ENCODE data around the gene RIMKLB.
"Not testable (repeated sequence)": the region's sequence is repeated elsewhere in the genome, so short reads cannot be mapped to it uniquely, and the experiment has no call there.

The RIMKLB gene

DNA sequence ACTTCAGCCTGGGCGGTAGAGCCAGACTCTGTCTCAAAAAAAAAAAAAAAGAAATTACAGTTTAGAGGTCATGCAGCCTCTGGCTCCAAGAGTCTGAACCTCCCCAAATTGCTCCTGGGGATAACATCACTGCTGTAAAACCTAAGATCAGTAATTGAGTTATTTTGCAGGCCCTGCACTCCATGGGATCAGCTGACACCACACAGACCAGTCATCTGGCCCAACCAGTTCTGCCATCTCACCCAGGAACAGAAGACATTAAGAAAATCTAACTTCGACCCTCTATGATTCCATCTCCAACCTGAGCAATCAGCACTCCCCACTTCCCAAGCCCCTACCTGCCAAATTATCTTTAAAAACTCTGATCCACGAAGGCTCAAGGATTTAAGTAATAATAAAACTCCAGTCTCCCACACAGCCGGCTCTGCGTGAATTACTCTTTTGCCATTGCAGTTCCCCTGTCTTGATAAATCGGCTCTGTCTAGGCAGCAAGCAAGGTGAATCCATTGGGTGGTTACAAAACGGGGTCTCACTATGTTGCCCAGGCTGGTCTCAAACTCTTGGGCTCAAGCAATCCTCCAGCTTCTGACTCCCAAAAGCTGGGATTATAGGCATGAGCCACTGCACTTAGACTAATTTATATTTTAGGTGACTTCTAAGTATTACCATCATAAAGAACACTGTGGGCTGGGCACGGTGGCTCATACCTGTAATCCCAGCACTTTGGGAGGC lies 123.1 kb downstream of the RIMKLB start:
- not testable (repeated sequence) for DNase-seq

DNA sequence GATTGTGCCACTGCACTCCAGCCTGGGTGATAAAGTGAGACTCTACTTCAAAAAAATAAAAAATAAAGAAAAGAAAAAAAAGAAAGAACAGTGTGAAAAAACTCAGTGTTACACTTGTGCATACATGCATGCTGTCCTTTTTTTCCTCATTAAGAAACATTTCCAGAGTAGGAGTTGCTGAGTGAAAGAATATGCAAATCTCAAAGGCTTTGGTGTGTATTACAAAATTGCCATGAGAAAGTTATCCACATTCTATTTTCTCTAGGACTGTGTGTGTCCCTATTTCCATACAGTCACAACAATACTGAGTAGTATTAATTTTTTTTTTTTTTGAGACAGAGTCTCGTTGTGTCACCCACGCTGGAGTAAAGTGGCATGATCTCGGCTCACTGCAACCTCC lies 123.8 kb downstream of the RIMKLB start:
- DNase-seq = no peak

DNA sequence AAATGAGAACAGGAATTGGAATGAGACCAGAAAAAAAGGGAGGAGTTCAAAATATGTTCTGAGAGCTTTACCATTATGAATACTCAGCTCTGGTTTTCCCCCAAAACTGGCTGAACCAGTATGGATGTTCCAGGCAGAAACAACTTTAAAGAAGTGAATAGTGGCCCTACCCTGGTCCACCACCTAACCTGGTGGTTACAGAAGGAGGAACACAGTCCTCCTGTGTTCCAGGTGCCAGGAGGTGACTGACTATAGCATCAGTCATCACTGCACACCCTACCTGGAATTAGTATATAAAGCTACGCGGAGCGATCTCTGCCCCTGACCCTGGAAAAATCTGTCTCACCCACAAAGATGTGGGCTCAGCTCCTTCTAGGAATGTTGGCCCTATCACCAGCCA lies 124.5 kb downstream of the RIMKLB start, which contains the start of gene A2ML1:
Gene A2ML1 (plus strand): TSS at position 324 of the 400 bp plus-strand sequence. CDS start 31 bp downstream, at position 355.
- DNase-seq = no peak

DNA sequence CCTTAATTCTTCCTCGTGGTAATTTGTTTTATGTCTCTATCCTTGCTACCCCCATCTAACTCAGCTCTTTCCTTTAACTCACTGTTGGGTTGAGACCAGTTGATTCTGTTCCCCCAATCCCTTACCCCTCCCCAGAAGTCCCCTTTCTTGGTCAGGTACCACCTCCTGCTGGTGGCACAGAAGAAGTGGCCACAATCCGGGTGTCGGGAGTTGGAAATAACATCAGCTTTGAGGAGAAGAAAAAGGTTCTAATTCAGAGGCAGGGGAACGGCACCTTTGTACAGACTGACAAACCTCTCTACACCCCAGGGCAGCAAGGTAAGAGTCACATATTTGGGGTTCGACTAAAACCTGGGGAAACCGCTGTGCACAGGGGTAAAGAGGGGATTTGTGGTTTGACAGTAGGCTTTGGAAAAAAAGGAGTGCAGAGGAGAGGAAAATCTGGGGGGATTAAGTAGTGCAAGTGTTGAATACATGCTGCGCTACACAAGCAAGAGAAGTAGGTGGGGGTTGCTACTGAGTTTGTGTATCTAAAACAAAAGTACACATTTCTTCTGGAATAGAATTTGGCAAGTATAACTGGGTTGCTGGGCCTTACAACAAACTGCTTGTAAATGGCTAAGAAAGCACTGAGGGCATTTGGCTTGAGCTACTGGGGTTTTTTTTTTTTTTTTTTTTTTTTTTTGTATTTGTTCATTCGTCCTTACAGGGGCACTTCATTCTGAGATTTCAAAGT lies 125.9 kb downstream of the RIMKLB start:
- peak; percentile 55 for DNase-seq

DNA sequence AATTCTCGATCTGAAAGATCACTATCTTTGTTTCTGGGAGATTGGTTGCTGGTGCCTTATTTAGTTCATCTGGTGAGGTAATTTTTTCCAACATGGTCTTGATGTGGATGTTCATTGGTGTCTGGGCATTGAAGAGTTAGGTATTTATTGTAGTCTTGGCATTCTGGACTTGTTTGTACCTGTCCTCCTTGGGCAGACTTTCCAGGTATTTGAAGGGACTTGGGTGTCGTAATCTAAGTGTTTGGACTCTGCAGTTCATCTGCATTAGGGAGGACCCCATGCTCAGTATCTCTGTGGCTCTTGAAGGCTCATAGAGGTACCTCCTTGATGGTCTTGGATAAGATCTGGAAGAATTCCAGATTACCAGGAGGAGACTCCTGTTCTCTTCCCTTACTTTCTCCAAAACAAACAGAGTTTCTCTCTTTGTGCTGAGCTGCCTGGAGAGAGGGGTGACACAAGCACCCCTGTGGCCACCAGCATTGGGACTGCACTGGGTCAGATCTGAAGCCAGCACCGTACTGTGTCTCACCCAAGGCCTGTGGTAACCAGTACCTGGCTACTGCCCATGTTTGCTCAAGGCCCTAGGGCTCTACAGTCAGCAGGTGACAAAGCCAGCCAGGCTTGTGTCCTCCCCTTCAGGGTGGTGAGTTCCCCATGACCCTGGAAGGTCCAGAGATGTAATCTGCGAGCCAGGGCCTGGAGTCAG lies 129.9 kb downstream of the RIMKLB start:
- no peak for DNase-seq

DNA sequence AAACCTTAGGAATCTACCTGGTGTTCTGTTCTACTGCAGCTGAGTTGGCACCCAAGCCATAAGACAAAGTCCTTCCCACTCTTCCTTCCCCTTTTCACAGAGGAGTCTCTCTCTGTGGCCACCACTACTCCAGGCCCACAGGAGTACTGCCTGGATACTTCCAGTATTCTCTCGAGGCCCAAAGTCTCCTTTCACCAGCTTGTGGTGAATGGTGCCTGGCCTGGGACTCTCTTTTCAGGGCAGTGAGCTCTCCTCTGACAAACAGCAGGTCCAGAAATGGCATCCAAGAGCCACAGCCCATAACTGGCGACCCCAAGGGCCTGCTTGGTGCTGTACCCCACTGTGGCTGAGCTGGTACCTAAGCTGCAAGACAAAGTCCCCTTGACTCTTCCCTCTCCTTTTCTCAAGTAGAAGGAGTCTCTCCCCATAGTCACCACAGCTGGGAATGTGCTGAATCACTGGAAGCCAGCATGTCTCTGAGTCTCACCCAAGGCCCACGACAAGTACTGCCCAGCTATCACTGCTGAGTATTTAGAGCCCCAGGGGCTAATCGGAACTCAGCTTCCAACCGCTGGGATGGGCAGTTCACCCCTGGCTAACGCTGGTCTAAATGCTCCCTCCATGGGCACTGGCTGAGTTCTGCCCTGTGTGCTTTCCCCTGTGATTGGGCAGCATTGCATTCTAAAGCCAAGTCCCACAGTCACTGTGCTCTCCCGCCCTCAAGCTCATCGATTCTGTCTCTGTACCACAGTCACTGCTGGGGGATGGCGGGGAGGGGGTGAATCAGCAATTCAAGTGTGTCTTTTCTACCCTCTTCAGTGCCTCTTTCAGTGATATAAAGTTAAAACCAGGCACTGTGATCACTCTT lies 130.7 kb downstream of the RIMKLB start:
- no peak for DNase-seq

DNA sequence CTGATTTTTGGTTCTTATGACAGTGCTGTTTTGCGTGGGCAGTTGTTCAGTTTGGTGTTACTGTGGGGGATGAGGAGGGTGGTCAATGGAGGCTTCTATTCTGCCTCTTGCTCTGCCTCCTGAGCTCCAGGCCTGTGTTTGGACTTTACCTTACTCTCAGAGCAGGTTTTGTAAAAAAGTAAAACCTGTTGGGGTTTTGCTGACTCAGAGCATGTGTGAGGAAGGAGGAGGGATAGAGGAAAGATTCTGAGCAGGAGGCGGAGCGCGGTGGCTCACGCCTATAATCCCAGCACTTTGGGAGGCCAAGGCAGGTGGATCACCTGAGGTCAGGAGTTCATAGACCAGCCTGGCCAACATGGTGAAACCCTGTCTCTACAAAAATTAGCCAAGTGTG lies 131.3 kb downstream of the RIMKLB start:
- no peak for DNase-seq

DNA sequence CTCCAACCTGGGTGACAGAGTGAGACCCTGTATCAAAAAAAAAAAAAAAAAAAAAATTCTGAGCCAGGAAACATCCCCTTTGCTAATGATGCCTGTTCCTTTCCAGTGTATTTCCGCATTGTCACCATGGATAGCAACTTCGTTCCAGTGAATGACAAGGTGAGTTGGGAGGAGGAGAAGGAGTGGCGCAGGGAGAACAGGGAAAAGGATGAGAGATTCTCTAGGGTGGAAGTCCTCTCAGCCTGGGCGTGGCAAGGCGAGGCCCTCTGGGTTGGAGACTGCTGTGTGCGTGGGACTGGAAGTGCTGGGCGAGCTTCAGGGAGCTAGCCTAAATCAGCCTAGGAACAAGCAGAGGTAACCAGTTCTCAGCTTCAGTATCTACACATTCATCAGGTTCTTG lies 131.8 kb downstream of the RIMKLB start:
- no peak for DNase-seq

DNA sequence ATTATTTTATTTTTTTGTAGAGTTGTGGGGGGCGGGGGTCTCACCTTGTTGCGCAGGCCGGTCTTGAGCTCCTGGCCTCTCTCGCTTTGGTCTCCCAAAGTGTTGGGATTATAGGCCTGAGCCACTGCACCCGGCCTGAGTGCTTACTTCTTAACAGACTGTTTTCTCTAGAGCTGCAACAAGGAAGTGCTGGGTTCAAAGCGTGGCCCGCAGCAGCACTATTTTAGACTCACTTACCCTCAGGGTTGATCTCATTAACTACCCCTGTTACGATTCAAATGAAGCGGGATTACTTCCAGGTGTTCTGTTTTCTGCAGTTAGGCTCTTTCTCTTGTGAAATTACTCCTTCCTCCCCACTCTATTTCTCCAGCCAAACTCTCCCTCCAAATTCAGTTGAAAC lies 133.3 kb downstream of the RIMKLB start:
- no peak for DNase-seq

DNA sequence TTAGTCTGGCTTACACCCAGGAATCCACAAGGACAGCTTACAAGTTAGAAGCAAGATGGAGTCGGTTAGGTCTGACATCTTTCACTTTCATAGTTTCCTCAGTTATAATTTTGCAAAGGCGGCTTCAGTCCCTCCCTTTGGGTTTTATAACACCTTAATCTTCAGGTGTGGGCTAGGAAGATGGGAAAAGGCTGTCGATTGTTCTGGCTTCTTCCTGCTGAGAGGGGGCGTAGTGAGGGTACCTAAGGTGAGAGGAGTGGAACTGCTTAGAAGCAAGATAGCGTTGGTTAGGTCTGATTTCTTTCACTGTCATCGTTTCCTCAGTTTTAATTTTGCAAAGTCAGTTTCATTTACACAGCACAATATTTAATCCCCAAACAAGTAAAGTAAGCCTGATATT lies 134.7 kb downstream of the RIMKLB start:
- no peak for DNase-seq
